Measurements from ENCODE around the gene PPM1N.
A peak's percentile ranks its signal among the peaks of the same experiment; 100 is the strongest.

PPM1N gene

GRCh38 chr19:45492627-45493470, 5.4 kb upstream of the PPM1N start:
- DNase-seq, result no peak

- DNase-seq, result no peak
Observed at GRCh38 chr19:45494261-45494916, 3.9 kb upstream of the PPM1N start.

GRCh38 chr19:45495178-45495577, 3.1 kb upstream of the PPM1N start:
- DNase-seq, result no peak

GRCh38 chr19:45496349-45496953, 1.8 kb upstream of the PPM1N start:
- no peak for DNase-seq

- no peak for DNase-seq
Observed at GRCh38 chr19:45497791-45498190, 452 bp upstream of the PPM1N start.

- no peak for DNase-seq
Observed at GRCh38 chr19:45499196-45500180, 1.2 kb downstream of the PPM1N start.

- no peak for DNase-seq
Observed at GRCh38 chr19:45500918-45501729, 2.9 kb downstream of the PPM1N start.

- DNase-seq, result no peak
Observed at GRCh38 chr19:45501730-45502014, 3.4 kb downstream of the PPM1N start.

GRCh38 chr19:45502111-45502510, 3.9 kb downstream of the PPM1N start:
- no peak for DNase-seq

GRCh38 chr19:45503909-45504308, 5.7 kb downstream of the PPM1N start:
- no peak for DNase-seq

- DNase-seq, result no peak
Observed at GRCh38 chr19:45505151-45505995, 7.1 kb downstream of the PPM1N start.

- no peak for DNase-seq
Observed at GRCh38 chr19:45505996-45506245, 7.7 kb downstream of the PPM1N start.

- DNase-seq, result no peak
Observed at GRCh38 chr19:45506246-45506988, 8.2 kb downstream of the PPM1N start.

GRCh38 chr19:45506989-45507871, 9.0 kb downstream of the PPM1N start, which contains the start of gene VASP:
TSS of gene VASP (plus strand) at chr19:45507479. CDS start at chr19:45507772, 293 bp downstream.
- DNase-seq, result peak; percentile 28

GRCh38 chr19:45507872-45508416, 9.7 kb downstream of the PPM1N start:
- no peak for DNase-seq

GRCh38 chr19:45508417-45508860, 10.2 kb downstream of the PPM1N start:
- no peak for DNase-seq

GRCh38 chr19:45508861-45509691, 10.8 kb downstream of the PPM1N start:
- DNase-seq, result no peak

- no peak for DNase-seq
Observed at GRCh38 chr19:45509692-45510015, 11.4 kb downstream of the PPM1N start.
